H9 (cell line): ENCODE data around the gene CAMK2N2. TPM values are rescaled to one million over a fixed set of nuclear protein-coding genes. Genes with fewer than 3 reads are reported as not detected.

Experiments used
- DNase-seq: peaks from one replicate; pipeline ENCODE4 v3.0.0-alpha.2; 2017
- H2AFZ ChIP-seq: one replicate; pipeline ENCODE4 v1.6.1; 2013; ENCODE audit warnings: mild to moderate bottlenecking, low read length, control low read depth, moderate library complexity
- H2AK5ac ChIP-seq: 2 replicates; pipeline ENCODE4 v1.6.1; 2013; ENCODE audit warnings: low read length, control low read depth, mixed read lengths; ENCODE audit not compliant: insufficient read length
- H2BK120ac ChIP-seq: one replicate; pipeline ENCODE4 v1.6.1; 2013; ENCODE audit warnings: low read depth, mild to moderate bottlenecking, low read length, control low read depth, inconsistent platforms; ENCODE audit not compliant: poor library complexity, severe bottlenecking
- H2BK12ac ChIP-seq: 2 replicates; pipeline ENCODE4 v1.6.1; 2013; ENCODE audit warnings: low read length, control low read depth, mixed read lengths, low read depth; ENCODE audit not compliant: insufficient read length
- H2BK15ac ChIP-seq: 2 replicates; pipeline ENCODE4 v1.6.1; 2013; ENCODE audit warnings: low read depth, low read length, control low read depth
- H2BK20ac ChIP-seq: one replicate; pipeline ENCODE4 v1.6.1; 2013; ENCODE audit warnings: low read depth, mild to moderate bottlenecking, low read length, control low read depth, inconsistent platforms; ENCODE audit not compliant: poor library complexity, severe bottlenecking
- H2BK5ac ChIP-seq: 2 replicates; pipeline ENCODE4 v1.6.1; 2013; ENCODE audit warnings: low read length, control low read depth, mixed read lengths; ENCODE audit not compliant: insufficient read length
- H3K14ac ChIP-seq: 2 replicates; pipeline ENCODE4 v1.6.1; 2013; ENCODE audit warnings: low read length, control low read depth; ENCODE audit not compliant: insufficient read depth
- H3K18ac ChIP-seq: 2 replicates; pipeline ENCODE4 v1.6.1; 2013; ENCODE audit warnings: low read depth, mild to moderate bottlenecking, mixed read lengths, low read length, control low read depth; ENCODE audit not compliant: insufficient read length
- H3K23ac ChIP-seq: 2 replicates; pipeline ENCODE4 v1.6.1; 2013; ENCODE audit warnings: low read length, control low read depth, mixed read lengths, low read depth; ENCODE audit not compliant: insufficient read length
- H3K23me2 ChIP-seq: 2 replicates; pipeline ENCODE4 v1.6.1; 2013; ENCODE audit warnings: low read depth, mild to moderate bottlenecking, mixed read lengths, low read length, control low read depth; ENCODE audit not compliant: insufficient read length, poor library complexity, severe bottlenecking
- H3K27ac ChIP-seq: 2 replicates; pipeline ENCODE4 v1.5.1; 2013; ENCODE audit warnings: low read length, control low read depth, mixed read lengths, low read depth; ENCODE audit not compliant: insufficient read length
- H3K27me3 ChIP-seq: 2 replicates; pipeline ENCODE4 v1.6.1; 2013; ENCODE audit warnings: low read length, control low read depth, inconsistent platforms; ENCODE audit not compliant: insufficient read depth
- H3K4ac ChIP-seq: 2 replicates; pipeline ENCODE4 v1.6.1; 2013; ENCODE audit warnings: low read depth, mild to moderate bottlenecking, control low read depth, inconsistent platforms, low read length, moderate library complexity
- H3K4me1 ChIP-seq: 2 replicates; pipeline ENCODE4 v1.6.1; 2013; ENCODE audit warnings: low read length, control low read depth, inconsistent platforms; ENCODE audit not compliant: insufficient read depth
- H3K4me2 ChIP-seq: 2 replicates; pipeline ENCODE4 v1.6.1; 2013; ENCODE audit warnings: low read length, control low read depth, mixed read lengths; ENCODE audit not compliant: insufficient read length, insufficient read depth
- H3K56ac ChIP-seq: 2 replicates; pipeline ENCODE4 v1.6.1; 2013; ENCODE audit warnings: low read depth, mild to moderate bottlenecking, mixed read lengths, low read length, control low read depth; ENCODE audit not compliant: insufficient read length
- H3K79me1 ChIP-seq: 2 replicates; pipeline ENCODE4 v1.6.1; 2013; ENCODE audit warnings: low read depth, mild to moderate bottlenecking, moderate library complexity, low read length, control low read depth, inconsistent platforms; ENCODE audit not compliant: insufficient read depth, poor library complexity, severe bottlenecking
- H3K79me2 ChIP-seq: 2 replicates; pipeline ENCODE4 v1.6.1; 2013; ENCODE audit warnings: low read length, control low read depth, inconsistent platforms; ENCODE audit not compliant: insufficient read depth
- H3K9ac ChIP-seq: 2 replicates; pipeline ENCODE4 v1.6.1; 2013; ENCODE audit warnings: low read length, control low read depth, mixed read lengths; ENCODE audit not compliant: insufficient read length; ENCODE audit errors: extremely low read depth
- H3K9me3 ChIP-seq: one replicate; pipeline ENCODE4 v1.6.1; 2013; ENCODE audit warnings: low read depth, low read length, inconsistent platforms; ENCODE audit not compliant: control insufficient read depth
- H3T11ph ChIP-seq: one replicate; pipeline ENCODE4 v1.6.1; 2013; ENCODE audit warnings: mild to moderate bottlenecking, low read length, control low read depth, inconsistent platforms
- H4K20me1 ChIP-seq: one replicate; pipeline ENCODE4 v1.6.1; 2013; ENCODE audit not compliant: control insufficient read depth, insufficient read length, insufficient read depth
- H4K5ac ChIP-seq: 2 replicates; pipeline ENCODE4 v1.6.1; 2013; ENCODE audit warnings: low read depth, mild to moderate bottlenecking, mixed read lengths, low read length, control low read depth; ENCODE audit not compliant: insufficient read length
- H4K8ac ChIP-seq: replicated peaks from 2 replicates; pipeline ENCODE4 v1.6.1; 2013; ENCODE audit warnings: low read length, control low read depth, mixed read lengths, low read depth; ENCODE audit not compliant: insufficient read length
- H4K91ac ChIP-seq: 2 replicates; pipeline ENCODE4 v1.6.1; 2013; ENCODE audit warnings: low read depth, mild to moderate bottlenecking, moderate library complexity, mixed read lengths, low read length, control low read depth; ENCODE audit not compliant: insufficient read length
- H3K27ac Mint-ChIP-seq, 3 experiments: 2 replicates in 2 of 3; 3 replicates in 1 of 3; pipeline ENCODE4 v1.8.0; 2020 to 2021; ENCODE audit warnings: mixed read lengths in 3 of 3, mild to moderate bottlenecking in 1 of 3, moderate library complexity in 1 of 3
- H3K27me3 Mint-ChIP-seq: 2 replicates; pipeline ENCODE4 v1.8.0; 2021; ENCODE audit warnings: low read depth, mild to moderate bottlenecking, moderate library complexity, mixed read lengths
- H3K36me3 Mint-ChIP-seq, 3 experiments: 2 replicates in 2 of 3; 3 replicates in 1 of 3; pipeline ENCODE4 v1.8.0; 2020 to 2021; ENCODE audit warnings: low read depth in 3 of 3, mixed read lengths in 3 of 3; ENCODE audit not compliant: insufficient read depth in 1 of 3
- H3K4me1 Mint-ChIP-seq, 2 experiments: 2 replicates each; pipeline ENCODE4 v1.8.0; 2020; ENCODE audit warnings: mixed read lengths in 2 of 2
- H3K4me3 Mint-ChIP-seq, 2 experiments: 2 replicates in 1 of 2; 3 replicates in 1 of 2; pipeline ENCODE4 v1.8.0; 2020 to 2021; ENCODE audit warnings: mild to moderate bottlenecking in 2 of 2, mixed read lengths in 2 of 2, moderate library complexity in 1 of 2
- H3K9me3 Mint-ChIP-seq, 2 experiments: 2 replicates in 1 of 2; 3 replicates in 1 of 2; pipeline ENCODE4 v1.8.0; 2020; ENCODE audit warnings: mild to moderate bottlenecking in 2 of 2, mixed read lengths in 2 of 2, moderate library complexity in 1 of 2
- WGBS: extraction: QIAGEN DNeasy Blood & Tissue Kit; methylation state at CpG from one replicate; pipeline ENCODE4 v1.1.7; 2013; ENCODE audit warnings: missing lambda C conversion rate, low lambda C conversion rate, mixed read lengths; ENCODE audit not compliant: insufficient read length; ENCODE audit errors: extremely low coverage; 5-methylcytosine and 5-hydroxymethylcytosine counted together
- total RNA-seq: library from RNA; stranded (reverse); gene quantifications from 2 replicates; pipeline ENCODE4 v1.2.1, GENCODE V29; 2021
- TF ChIP-seq, protein P1 (sequence below): fragments of 200-600 bp; sonication (generic); conservative IDR thresholded peaks from 3 replicates; pipeline ENCODE4 v1.8.0; 2021; ENCODE audit warnings: antibody characterized with exemption, mild to moderate bottlenecking

The CAMK2N2 gene
- total RNA-seq, 1 experiment from 2014 or later, result 12.6 TPM

DNA sequence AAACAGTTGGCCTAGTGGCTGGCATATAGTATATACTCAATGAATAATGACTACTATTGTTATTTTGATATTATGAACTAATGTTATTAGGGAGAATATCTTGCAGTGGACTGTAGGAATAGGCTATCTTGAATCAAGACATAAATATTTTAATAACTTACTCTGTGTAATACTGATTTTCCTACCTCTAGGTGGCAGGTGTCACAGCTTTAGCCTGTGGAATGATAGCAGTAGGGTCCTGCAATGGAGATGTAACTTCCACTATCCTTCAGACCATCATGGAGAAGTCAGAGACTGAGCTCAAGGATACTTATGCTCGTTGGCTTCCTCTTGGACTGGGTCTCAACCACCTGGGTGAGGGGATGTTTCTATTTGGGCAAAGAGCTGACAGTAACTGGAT, 44.2 kb upstream of the CAMK2N2 start:
- H2AFZ ChIP-seq, result no peak overlapping the region
- H3K27ac ChIP-seq, result no peak overlapping the region
- H2BK120ac ChIP-seq, result no peak overlapping the region
- H3K27me3 Mint-ChIP-seq, result no peaks in the 10 kb centered on the region
- no peaks in the 10 kb centered on the region for H3K23me2 ChIP-seq
- H3K14ac ChIP-seq, result no peak overlapping the region
- H3K4me1 Mint-ChIP-seq, result peaks cover 0 to 1% of the 10 kb centered on the region in 2 experiments; a peak in 2 of 4 replicates
- no CpG with 5 or more reads among the region's 1 CpG for WGBS
- no peak overlapping the region for H2AK5ac ChIP-seq
- no peak overlapping the region for H3T11ph ChIP-seq
- H3K36me3 Mint-ChIP-seq, result peaks cover 77 to 95% (median 87%) of the 10 kb centered on the region in 3 experiments
- H3K23ac ChIP-seq, result no peak overlapping the region
- no peaks in the 10 kb centered on the region for H3K79me2 ChIP-seq
- H3K4me3 Mint-ChIP-seq, result no peak overlapping the region
- no peak overlapping the region for H3K4ac ChIP-seq
- H4K20me1 ChIP-seq, result peaks cover 2% of the 10 kb centered on the region
- no peak overlapping the region for H2BK20ac ChIP-seq
- DNase-seq, result no peak
- H3K9me3 ChIP-seq, result no peaks in the 10 kb centered on the region
- no peak overlapping the region for H4K8ac ChIP-seq
- H3K79me1 ChIP-seq, result no peaks in the 10 kb centered on the region
- H2BK12ac ChIP-seq, result no peak overlapping the region
- no peak overlapping the region for H2BK15ac ChIP-seq
- H3K27me3 ChIP-seq, result no peaks in the 10 kb centered on the region
- TF ChIP-seq, protein P1, sequence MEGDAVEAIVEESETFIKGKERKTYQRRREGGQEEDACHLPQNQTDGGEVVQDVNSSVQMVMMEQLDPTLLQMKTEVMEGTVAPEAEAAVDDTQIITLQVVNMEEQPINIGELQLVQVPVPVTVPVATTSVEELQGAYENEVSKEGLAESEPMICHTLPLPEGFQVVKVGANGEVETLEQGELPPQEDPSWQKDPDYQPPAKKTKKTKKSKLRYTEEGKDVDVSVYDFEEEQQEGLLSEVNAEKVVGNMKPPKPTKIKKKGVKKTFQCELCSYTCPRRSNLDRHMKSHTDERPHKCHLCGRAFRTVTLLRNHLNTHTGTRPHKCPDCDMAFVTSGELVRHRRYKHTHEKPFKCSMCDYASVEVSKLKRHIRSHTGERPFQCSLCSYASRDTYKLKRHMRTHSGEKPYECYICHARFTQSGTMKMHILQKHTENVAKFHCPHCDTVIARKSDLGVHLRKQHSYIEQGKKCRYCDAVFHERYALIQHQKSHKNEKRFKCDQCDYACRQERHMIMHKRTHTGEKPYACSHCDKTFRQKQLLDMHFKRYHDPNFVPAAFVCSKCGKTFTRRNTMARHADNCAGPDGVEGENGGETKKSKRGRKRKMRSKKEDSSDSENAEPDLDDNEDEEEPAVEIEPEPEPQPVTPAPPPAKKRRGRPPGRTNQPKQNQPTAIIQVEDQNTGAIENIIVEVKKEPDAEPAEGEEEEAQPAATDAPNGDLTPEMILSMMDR, result peak; percentile 54
- H3K27ac Mint-ChIP-seq, result no peak overlapping the region
- H4K91ac ChIP-seq, result no peak overlapping the region
- H3K9me3 Mint-ChIP-seq, result no peaks in the 10 kb centered on the region; a peak in 1 of 5 replicates
- H3K9ac ChIP-seq, result no peak overlapping the region
- no peak overlapping the region for H3K18ac ChIP-seq
- no peaks in the 10 kb centered on the region for H3K4me1 ChIP-seq
- no peak overlapping the region for H2BK5ac ChIP-seq
- H3K4me2 ChIP-seq, result no peak overlapping the region
- H4K5ac ChIP-seq, result no peak overlapping the region
- H3K56ac ChIP-seq, result no peak overlapping the region
